ENCODE data around the gene SH3BP1. TPM values are rescaled to one million over a fixed set of nuclear protein-coding genes. Genes with fewer than 3 reads are reported as not detected.
A peak's percentile ranks its signal among the peaks of the same experiment; 100 is the strongest.

SH3BP1 gene
- total and polyA plus RNA-seq, 9 of the 15 experiments (the other 6 are each of a cell fraction or from before 2014, with no cell fraction given): 0.10 to 36.2 (median 10.4) TPM

GRCh38 chr22:37674951-37675929 lies 35.8 kb downstream of the SH3BP1 start, which contains the start of gene LGALS1 (continued):
- TF ChIP-seq, protein P1, sequence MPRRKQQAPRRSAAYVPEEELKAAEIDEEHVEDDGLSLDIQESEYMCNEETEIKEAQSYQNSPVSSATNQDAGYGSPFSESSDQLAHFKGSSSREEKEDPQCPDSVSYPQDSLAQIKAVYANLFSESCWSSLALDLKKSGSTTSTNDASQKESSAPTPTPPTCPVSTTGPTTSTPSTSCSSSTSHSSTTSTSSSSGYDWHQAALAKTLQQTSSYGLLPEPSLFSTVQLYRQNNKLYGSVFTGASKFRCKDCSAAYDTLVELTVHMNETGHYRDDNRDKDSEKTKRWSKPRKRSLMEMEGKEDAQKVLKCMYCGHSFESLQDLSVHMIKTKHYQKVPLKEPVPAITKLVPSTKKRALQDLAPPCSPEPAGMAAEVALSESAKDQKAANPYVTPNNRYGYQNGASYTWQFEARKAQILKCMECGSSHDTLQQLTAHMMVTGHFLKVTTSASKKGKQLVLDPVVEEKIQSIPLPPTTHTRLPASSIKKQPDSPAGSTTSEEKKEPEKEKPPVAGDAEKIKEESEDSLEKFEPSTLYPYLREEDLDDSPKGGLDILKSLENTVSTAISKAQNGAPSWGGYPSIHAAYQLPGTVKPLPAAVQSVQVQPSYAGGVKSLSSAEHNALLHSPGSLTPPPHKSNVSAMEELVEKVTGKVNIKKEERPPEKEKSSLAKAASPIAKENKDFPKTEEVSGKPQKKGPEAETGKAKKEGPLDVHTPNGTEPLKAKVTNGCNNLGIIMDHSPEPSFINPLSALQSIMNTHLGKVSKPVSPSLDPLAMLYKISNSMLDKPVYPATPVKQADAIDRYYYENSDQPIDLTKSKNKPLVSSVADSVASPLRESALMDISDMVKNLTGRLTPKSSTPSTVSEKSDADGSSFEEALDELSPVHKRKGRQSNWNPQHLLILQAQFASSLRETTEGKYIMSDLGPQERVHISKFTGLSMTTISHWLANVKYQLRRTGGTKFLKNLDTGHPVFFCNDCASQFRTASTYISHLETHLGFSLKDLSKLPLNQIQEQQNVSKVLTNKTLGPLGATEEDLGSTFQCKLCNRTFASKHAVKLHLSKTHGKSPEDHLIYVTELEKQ (CRISPR knock-in tag; IDR thresholded peaks at IDR 0.05): no peak
- TF ChIP-seq SP1 (CRISPR knock-in tag; IDR thresholded peaks at IDR 0.05): no peak; the same call in 1 of the 2 replicates
- no peak for TF ChIP-seq KDM4B (IDR thresholded peaks at IDR 0.05; ENCODE audit: borderline replicate concordance in 2 of 2, low read depth in 1 of 2)
- TF ChIP-seq KLF1 (tag; IDR thresholded peaks at IDR 0.05): peak; percentile 84
- no peak for TF ChIP-seq SMAD2 (IDR thresholded peaks at IDR 0.05; ENCODE audit: low read depth, low read length)
- TF ChIP-seq CREBBP (IDR thresholded peaks at IDR 0.05; ENCODE audit: low read depth, low read length): no peak
- TF ChIP-seq ZNF274 (IDR thresholded peaks at IDR 0.05; ENCODE audit: borderline replicate concordance, low read depth, low read length): no peak
- TF ChIP-seq RBFOX2 (IDR thresholded peaks at IDR 0.05; ENCODE audit: low read depth, low read length): peak; percentile 88
- no peak for TF ChIP-seq LARP7 (IDR thresholded peaks at IDR 0.05)
- TF ChIP-seq CCNT2 (IDR thresholded peaks at IDR 0.05; ENCODE audit: borderline replicate concordance, extremely low read depth, insufficient read length, low read depth, low read length): peak; percentile 27
- TF ChIP-seq MYBL2 (IDR thresholded peaks at IDR 0.05; ENCODE audit: low read depth): peak; percentile 60
- TF ChIP-seq MYBL2 (CRISPR knock-in tag; IDR thresholded peaks at IDR 0.05; ENCODE audit: borderline replicate concordance): no peak
- no peak for TF ChIP-seq ZNF780A (CRISPR knock-in tag; IDR thresholded peaks at IDR 0.05)
- no peak for TF ChIP-seq SRSF3 (IDR thresholded peaks at IDR 0.05; ENCODE audit: insufficient read depth, low read length)
- TF ChIP-seq POLR2H (tag; IDR thresholded peaks at IDR 0.05; ENCODE audit: low read depth): no peak; the same call in 1 of the 2 replicates
- TF ChIP-seq, protein P2, sequence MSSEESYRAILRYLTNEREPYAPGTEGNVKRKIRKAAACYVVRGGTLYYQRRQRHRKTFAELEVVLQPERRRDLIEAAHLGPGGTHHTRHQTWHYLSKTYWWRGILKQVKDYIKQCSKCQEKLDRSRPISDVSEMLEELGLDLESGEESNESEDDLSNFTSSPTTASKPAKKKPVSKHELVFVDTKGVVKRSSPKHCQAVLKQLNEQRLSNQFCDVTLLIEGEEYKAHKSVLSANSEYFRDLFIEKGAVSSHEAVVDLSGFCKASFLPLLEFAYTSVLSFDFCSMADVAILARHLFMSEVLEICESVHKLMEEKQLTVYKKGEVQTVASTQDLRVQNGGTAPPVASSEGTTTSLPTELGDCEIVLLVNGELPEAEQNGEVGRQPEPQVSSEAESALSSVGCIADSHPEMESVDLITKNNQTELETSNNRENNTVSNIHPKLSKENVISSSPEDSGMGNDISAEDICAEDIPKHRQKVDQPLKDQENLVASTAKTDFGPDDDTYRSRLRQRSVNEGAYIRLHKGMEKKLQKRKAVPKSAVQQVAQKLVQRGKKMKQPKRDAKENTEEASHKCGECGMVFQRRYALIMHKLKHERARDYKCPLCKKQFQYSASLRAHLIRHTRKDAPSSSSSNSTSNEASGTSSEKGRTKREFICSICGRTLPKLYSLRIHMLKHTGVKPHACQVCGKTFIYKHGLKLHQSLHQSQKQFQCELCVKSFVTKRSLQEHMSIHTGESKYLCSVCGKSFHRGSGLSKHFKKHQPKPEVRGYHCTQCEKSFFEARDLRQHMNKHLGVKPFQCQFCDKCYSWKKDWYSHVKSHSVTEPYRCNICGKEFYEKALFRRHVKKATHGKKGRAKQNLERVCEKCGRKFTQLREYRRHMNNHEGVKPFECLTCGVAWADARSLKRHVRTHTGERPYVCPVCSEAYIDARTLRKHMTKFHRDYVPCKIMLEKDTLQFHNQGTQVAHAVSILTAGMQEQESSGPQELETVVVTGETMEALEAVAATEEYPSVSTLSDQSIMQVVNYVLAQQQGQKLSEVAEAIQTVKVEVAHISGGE (CRISPR knock-in tag; IDR thresholded peaks at IDR 0.05): peak in 1 of 3 experiments; percentile 31; a peak in 1 of 6 replicates
- TF ChIP-seq SOX6 (IDR thresholded peaks at IDR 0.05): no peak
- peak; percentile 84 for TF ChIP-seq ADNP (tag; IDR thresholded peaks at IDR 0.05)
- no peak for TF ChIP-seq TEAD2 (tag; IDR thresholded peaks at IDR 0.05)
- TF ChIP-seq C11orf30 (IDR thresholded peaks at IDR 0.05; ENCODE audit: low read depth): no peak
- peak; percentile 90 for TF ChIP-seq NFIC (IDR thresholded peaks at IDR 0.05)
